ENCODE results near the gene PTPRZ1. TPM values are rescaled to one million over a fixed set of nuclear protein-coding genes. Genes with fewer than 3 reads are reported as not detected.

The PTPRZ1 gene
- total and polyA plus RNA-seq, 2 of the 8 experiments (the other 6 are each of a cell fraction or from before 2014, with no cell fraction given): 112 to 135 TPM

GRCh38 chr7:122103064-122103463 lies 230.1 kb downstream of the PTPRZ1 start:
- TF ChIP-seq HDAC2 (IDR thresholded peaks at IDR 0.05; ENCODE audit: borderline replicate concordance in 1 of 2, low read depth in 2 of 2, low read length in 2 of 2): no peak
- TF ChIP-seq CTCF (IDR thresholded peaks at IDR 0.05; ENCODE audit: control extremely low read depth in 1 of 3, insufficient read depth in 1 of 3, low read depth in 1 of 3, low read length in 3 of 3): no peak
- no peak overlapping the region for H3K18ac ChIP-seq (ENCODE audit: extremely low read depth, low read length)
- peaks cover 4 to 91% of the 10 kb centered on the region in 2 experiments; a peak in 3 of 4 replicates for H3K79me2 ChIP-seq (ENCODE audit: control insufficient read depth in 1 of 2, insufficient read depth in 2 of 2, low read length in 2 of 2)
- H2BK12ac ChIP-seq (ENCODE audit: low read depth, low read length): no peak overlapping the region
- H3K14ac ChIP-seq (ENCODE audit: insufficient read length): no peak overlapping the region
- H3K27me3 ChIP-seq (replicated peaks in 1 of 4; ENCODE audit: control insufficient read depth in 3 of 4, extremely low read depth in 1 of 4, insufficient read depth in 3 of 4, low read length in 3 of 4): no peaks in the 10 kb centered on the region
- H3K4me1 ChIP-seq (replicated peaks in 1 of 4; ENCODE audit: control insufficient read depth in 3 of 4, insufficient read depth in 4 of 4, low read length in 3 of 4): no peaks in the 10 kb centered on the region; a peak in 1 of 7 replicates
- no peak overlapping the region for H4K8ac ChIP-seq (ENCODE audit: extremely low read depth, insufficient read depth, low read length)
- H3K27ac ChIP-seq (ENCODE audit: low read depth, low read length): no peak overlapping the region
- no peak overlapping the region for H3K4me2 ChIP-seq (ENCODE audit: insufficient read depth in 1 of 2, low read depth in 2 of 2, low read length in 2 of 2)
- no peak for DNase-seq (ENCODE audit: low read depth in 1 of 2, low spot score in 2 of 2)
- H3K56ac ChIP-seq (replicated peaks; ENCODE audit: insufficient read length, low read depth, low read length): no peak overlapping the region
- H3K4me3 ChIP-seq (ENCODE audit: extremely low read depth in 1 of 4, insufficient read depth in 2 of 4, low read depth in 3 of 4, low read length in 4 of 4): no peak overlapping the region
- no peak overlapping the region for H2BK20ac ChIP-seq (ENCODE audit: low read length)
- H2AFZ ChIP-seq (ENCODE audit: low read length): no peak overlapping the region
- H4K20me1 ChIP-seq (replicated peaks in 1 of 2; ENCODE audit: control insufficient read depth in 1 of 2, insufficient read depth in 2 of 2, low read length in 2 of 2): peaks cover 3 to 6% of the 10 kb centered on the region in 2 experiments
- CTCF ChIA-PET (ENCODE audit: partially characterized antibody): interaction anchor here (3.3 kb wide), 1 partner anchor 10 kb away, joined by 21 read pairs; no protein-coding TSS in a partner anchor
- H2AK5ac ChIP-seq (ENCODE audit: low read depth, low read length): no peak overlapping the region
- no peak overlapping the region for H3K9ac ChIP-seq (replicated peaks in 1 of 4; ENCODE audit: extremely low read depth in 1 of 4, low read depth in 3 of 4, low read length in 3 of 4)
- no peak overlapping the region for H4K91ac ChIP-seq (replicated peaks; ENCODE audit: insufficient read length, low read length)
- no peak overlapping the region for H4K5ac ChIP-seq (ENCODE audit: insufficient read length, low read depth, low read length)
- no peaks in the 10 kb centered on the region for H3K79me1 ChIP-seq (ENCODE audit: low read depth, low read length)
- H3K23me2 ChIP-seq (ENCODE audit: low read depth, low read length): no peaks in the 10 kb centered on the region
- H2BK15ac ChIP-seq (ENCODE audit: low read length): no peak overlapping the region
- H2BK5ac ChIP-seq (ENCODE audit: low read depth, low read length): no peak overlapping the region
- no peak overlapping the region for H2BK120ac ChIP-seq (replicated peaks; ENCODE audit: low read depth, low read length)
- FAIRE-seq: no peak
- no peak overlapping the region for H3K4ac ChIP-seq (replicated peaks; ENCODE audit: insufficient read length, low read depth, low read length)
- peaks cover 21 to 93% (median 65%) of the 10 kb centered on the region in 4 experiments for H3K36me3 ChIP-seq (ENCODE audit: control insufficient read depth in 2 of 4, insufficient read depth in 4 of 4, low read length in 3 of 4)
- H3K23ac ChIP-seq (ENCODE audit: insufficient read length): no peak overlapping the region
- no peaks in the 10 kb centered on the region; a peak in 1 of 4 replicates for H3K9me3 ChIP-seq (ENCODE audit: insufficient read depth in 2 of 2, low read depth in 1 of 2, low read length in 1 of 2)
- POLR2A ChIA-PET (ENCODE audit: partially characterized antibody): interaction anchor here (1.0 to 2.1 kb wide), 4 partner anchors 10 to 39 kb away, joined by 3 to 7 read pairs (median 4); no protein-coding TSS in a partner anchor

All from H1 (cell line).